Activated naive CD8-positive, alpha-beta T cell treated with anti-CD3 and anti-CD28 coated beads, Interleukin-2, amount 10 ng/mL, durations not matched to agents 7 days and 5 days (primary cell): ENCODE data around the gene GSG1L2. TPM values are rescaled to one million over a fixed set of nuclear protein-coding genes. Genes with fewer than 3 reads are reported as not detected.

ENCODE experiments used
- ATAC-seq: fragments of 150-1000 bp; cut with Tn5 transposase; one replicate; pipeline ENCODE4 v1.10.0; 2021; ENCODE audit warnings: low read depth, moderate library complexity
- POLR2A ChIA-PET: fragments of 350-600 bp; sonication (Branson Sonifier 250); formaldehyde crosslinking; loops from one replicate; lab custom pipeline; 2021; ENCODE audit warnings: antibody characterized with exemption; lab: Charles Lee
- DNase-seq: peaks from one replicate; pipeline ENCODE4 v3.0.0; 2021
- H3K27ac Mint-ChIP-seq: one replicate; pipeline ENCODE4 v1.8.0; 2022; ENCODE audit warnings: mild to moderate bottlenecking, mixed read lengths
- H3K27me3 Mint-ChIP-seq: one replicate; pipeline ENCODE4 v1.8.0; 2022; ENCODE audit warnings: mild to moderate bottlenecking, moderate library complexity, mixed read lengths
- H3K36me3 Mint-ChIP-seq: one replicate; pipeline ENCODE4 v1.8.0; 2021; ENCODE audit warnings: mild to moderate bottlenecking, mixed read lengths
- H3K4me1 Mint-ChIP-seq: one replicate; pipeline ENCODE4 v1.8.0; 2021; ENCODE audit warnings: mixed read lengths
- H3K4me3 Mint-ChIP-seq: one replicate; pipeline ENCODE4 v1.8.0; 2022; ENCODE audit warnings: mild to moderate bottlenecking, moderate library complexity, mixed read lengths
- H3K9me3 Mint-ChIP-seq: one replicate; pipeline ENCODE4 v1.8.0; 2021; ENCODE audit warnings: mixed read lengths
- total RNA-seq, 2 experiments: library from RNA; stranded (reverse); gene quantifications; one replicate each; pipeline ENCODE4 v1.2.3, GENCODE V29; 2021

The GSG1L2 gene
- total RNA-seq, 2 experiments from 2014 or later, result not detected

DNA sequence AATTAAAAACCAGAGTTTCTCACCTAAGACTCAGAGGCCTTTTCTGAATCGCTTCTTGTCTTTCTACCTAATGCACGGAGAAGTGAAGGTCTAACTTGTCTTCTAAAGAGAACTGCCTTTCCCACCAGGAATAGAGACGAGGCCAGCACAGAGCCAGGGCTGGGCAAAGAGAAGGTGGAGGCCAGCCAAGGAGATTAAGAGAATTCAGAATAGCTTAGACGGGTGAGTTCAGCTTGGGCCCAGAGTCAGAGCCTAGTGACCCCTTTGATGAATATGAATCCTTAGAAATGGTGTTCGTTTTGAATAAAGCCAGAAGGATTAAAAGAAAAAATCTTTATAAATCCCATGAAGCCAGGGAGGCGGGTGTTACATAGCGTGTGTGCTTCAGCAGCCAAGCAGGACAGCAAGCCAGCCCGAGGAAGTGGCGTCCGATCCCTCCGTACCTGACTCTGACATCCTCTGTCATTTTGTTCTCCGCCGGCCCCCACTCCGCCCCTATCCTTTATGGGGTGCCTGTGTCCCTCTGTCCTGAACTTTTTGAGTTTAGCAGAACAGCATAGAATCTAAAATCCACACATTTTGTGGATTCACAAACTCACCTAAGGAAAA is 7.4 kb downstream of the GSG1L2 start:
- no peak overlapping the region for H3K27ac Mint-ChIP-seq
- H3K9me3 Mint-ChIP-seq, result peaks cover 3% of the 10 kb centered on the region
- no peak for DNase-seq
- no peaks in the 10 kb centered on the region for H3K36me3 Mint-ChIP-seq
- H3K4me3 Mint-ChIP-seq, result no peak overlapping the region
- POLR2A ChIA-PET, result no interaction called here
- no peaks in the 10 kb centered on the region for H3K4me1 Mint-ChIP-seq
- ATAC-seq, result no peak
- no peaks in the 10 kb centered on the region for H3K27me3 Mint-ChIP-seq

GRCh38 chr17:9813166-9813565 is 8.7 kb downstream of the GSG1L2 start:
- no peak for ATAC-seq
- Mint-ChIP-seq H3K4me3 (no peak overlapping the region), H3K27me3 (no peaks in the 10 kb centered on the region), H3K36me3 (no peaks in the 10 kb centered on the region), H3K9me3 (peaks cover 3% of the 10 kb centered on the region), H3K4me1 (no peaks in the 10 kb centered on the region), H3K27ac (no peak overlapping the region)
- no peak for DNase-seq
- POLR2A ChIA-PET, result no interaction called here

- no peak for DNase-seq
- Mint-ChIP-seq H3K36me3 (no peaks in the 10 kb centered on the region), H3K27me3 (no peaks in the 10 kb centered on the region), H3K9me3 (peaks cover 3% of the 10 kb centered on the region), H3K4me1 (no peaks in the 10 kb centered on the region), H3K27ac (no peak overlapping the region), H3K4me3 (no peak overlapping the region)
- no peak for ATAC-seq
- POLR2A ChIA-PET, result no interaction called here
These were observed 10.3 kb downstream of the GSG1L2 start for GRCh38 chr17:9811537-9811936.

GRCh38 chr17:9811086-9811485 is 10.8 kb downstream of the GSG1L2 start:
- POLR2A ChIA-PET, result no interaction called here
- Mint-ChIP-seq H3K27me3 (no peaks in the 10 kb centered on the region), H3K27ac (no peak overlapping the region), H3K36me3 (no peaks in the 10 kb centered on the region), H3K4me1 (no peaks in the 10 kb centered on the region), H3K4me3 (no peak overlapping the region), H3K9me3 (peaks cover under 1% of the 10 kb centered on the region)
- no peak for DNase-seq
- ATAC-seq, result no peak

DNA sequence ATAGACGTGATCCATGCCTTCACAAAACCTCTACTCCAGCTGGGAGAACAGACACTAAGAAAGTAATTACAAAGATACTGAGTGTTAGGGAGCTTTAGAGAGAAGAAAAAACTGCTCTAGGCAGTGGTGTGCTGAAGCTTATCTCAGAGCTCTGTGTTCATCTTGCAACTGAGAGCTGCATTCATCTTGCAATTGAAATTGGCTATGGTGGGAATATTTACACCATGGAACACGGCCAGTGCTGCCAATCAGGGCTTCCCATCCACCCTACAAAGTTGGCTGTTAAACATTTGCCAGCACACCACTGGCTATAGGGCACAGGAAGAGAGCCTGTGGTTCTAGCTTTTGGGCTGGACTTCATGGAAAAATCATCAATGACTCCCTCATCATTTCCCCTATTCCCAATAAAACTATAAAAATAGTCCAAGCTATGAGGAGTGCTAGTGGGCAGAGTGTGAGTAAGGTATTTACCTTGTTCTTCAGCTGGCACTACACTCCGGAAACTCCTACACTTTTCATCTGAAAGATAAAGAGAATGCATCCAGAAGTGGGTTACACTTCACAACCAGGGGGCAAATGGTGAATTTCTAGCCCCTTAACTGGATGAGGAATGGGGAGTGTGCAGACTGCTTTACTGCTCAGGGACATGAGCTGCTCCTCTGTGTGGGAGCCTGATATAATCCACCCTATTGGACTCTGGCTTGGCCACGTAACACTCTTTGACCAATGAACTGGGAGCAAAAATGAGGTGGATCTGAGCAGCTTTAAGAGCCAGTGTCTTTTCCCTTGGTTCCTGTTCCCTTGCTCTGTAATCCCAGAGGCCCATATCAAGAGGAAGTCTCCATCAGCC is 11.6 kb downstream of the GSG1L2 start:
- Mint-ChIP-seq H3K4me3 (no peak overlapping the region), H3K36me3 (no peaks in the 10 kb centered on the region), H3K9me3 (no peaks in the 10 kb centered on the region), H3K27ac (no peak overlapping the region), H3K4me1 (no peaks in the 10 kb centered on the region), H3K27me3 (no peaks in the 10 kb centered on the region)
- ATAC-seq (no peak), DNase-seq (no peak)
- POLR2A ChIA-PET, result interaction anchor here (0.5 kb wide), 1 partner anchor 10 kb away, joined by 4 read pairs; no protein-coding TSS in a partner anchor

GRCh38 chr17:9809409-9809808 is 12.5 kb downstream of the GSG1L2 start:
- no peak for ATAC-seq
- Mint-ChIP-seq H3K4me3 (no peak overlapping the region), H3K27ac (no peak overlapping the region), H3K9me3 (no peaks in the 10 kb centered on the region), H3K36me3 (no peaks in the 10 kb centered on the region), H3K27me3 (no peaks in the 10 kb centered on the region), H3K4me1 (no peaks in the 10 kb centered on the region)
- DNase-seq, result no peak
- POLR2A ChIA-PET, result no interaction called here

DNA sequence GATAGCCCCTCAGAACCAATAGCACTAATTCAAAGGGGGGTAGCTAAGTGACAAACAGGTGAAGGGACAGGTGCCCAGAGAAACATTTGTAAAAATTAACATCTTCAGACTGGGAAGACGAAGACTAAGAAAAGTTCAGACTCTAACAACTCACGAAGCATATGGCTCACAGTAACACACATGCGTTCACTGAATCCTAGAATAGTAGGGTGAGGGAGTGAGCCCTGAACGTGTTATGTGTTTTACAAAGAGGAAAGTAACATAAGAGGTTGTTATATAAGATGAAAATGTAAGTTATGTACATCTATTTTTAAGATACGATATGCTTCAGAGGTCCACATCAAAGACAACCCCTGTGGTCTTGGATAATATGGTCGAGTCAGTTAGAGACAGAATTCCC is 15.2 kb downstream of the GSG1L2 start:
- no peak for DNase-seq
- no peaks in the 10 kb centered on the region for H3K4me1 Mint-ChIP-seq
- no peaks in the 10 kb centered on the region for H3K27me3 Mint-ChIP-seq
- no peak overlapping the region for H3K27ac Mint-ChIP-seq
- no peak overlapping the region for H3K4me3 Mint-ChIP-seq
- peaks cover 2% of the 10 kb centered on the region for H3K9me3 Mint-ChIP-seq
- POLR2A ChIA-PET, result no interaction called here
- no peak for ATAC-seq
- H3K36me3 Mint-ChIP-seq, result no peaks in the 10 kb centered on the region

DNA sequence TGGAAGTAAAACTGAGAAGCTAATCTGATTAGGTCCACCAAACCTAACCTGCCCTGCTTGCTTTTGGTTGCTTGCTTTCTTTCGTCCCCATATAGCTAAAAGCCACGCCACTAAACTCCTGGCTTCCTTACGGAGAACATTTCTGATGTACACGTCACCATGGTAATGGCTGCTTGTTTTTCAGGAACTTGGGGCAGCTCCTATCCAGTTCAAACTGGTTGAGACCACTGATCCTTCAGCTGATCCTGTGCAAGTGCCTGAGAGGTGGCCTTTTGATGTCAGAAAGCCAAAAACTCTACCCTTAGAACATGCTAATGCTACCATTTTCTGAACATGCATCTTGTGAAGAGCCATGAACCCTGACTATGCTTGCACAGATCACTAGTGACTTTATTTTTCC is 16.1 kb downstream of the GSG1L2 start:
- H3K36me3 Mint-ChIP-seq, result no peaks in the 10 kb centered on the region
- POLR2A ChIA-PET, result no interaction called here
- H3K4me3 Mint-ChIP-seq, result no peak overlapping the region
- DNase-seq (no peak), ATAC-seq (no peak)
- no peaks in the 10 kb centered on the region for H3K27me3 Mint-ChIP-seq
- H3K27ac Mint-ChIP-seq, result no peak overlapping the region
- peaks cover 2% of the 10 kb centered on the region for H3K9me3 Mint-ChIP-seq
- H3K4me1 Mint-ChIP-seq, result no peaks in the 10 kb centered on the region

DNA sequence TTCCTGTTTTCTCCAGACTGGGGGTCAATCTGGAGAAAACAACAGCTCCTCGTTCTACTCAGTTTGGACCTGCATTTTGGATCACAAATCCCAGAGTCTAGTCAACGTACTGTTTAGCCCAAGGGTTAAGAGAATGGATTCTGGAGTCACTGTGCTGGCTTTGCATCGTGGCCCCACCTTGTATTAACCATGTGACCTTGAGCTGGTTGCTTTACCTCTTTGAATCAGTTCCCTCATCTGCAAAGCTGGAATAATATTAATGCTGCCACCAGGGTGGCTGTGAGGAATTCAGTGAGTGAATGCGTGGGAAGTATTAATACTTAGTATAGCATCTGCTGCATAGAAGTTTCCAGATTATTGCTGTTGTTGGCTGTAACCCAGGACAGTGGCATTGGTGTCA is 19.2 kb downstream of the GSG1L2 start:
- Mint-ChIP-seq H3K9me3 (peaks cover 2% of the 10 kb centered on the region), H3K4me1 (no peaks in the 10 kb centered on the region), H3K27me3 (no peaks in the 10 kb centered on the region), H3K27ac (no peak overlapping the region), H3K36me3 (no peaks in the 10 kb centered on the region), H3K4me3 (no peak overlapping the region)
- no peak for ATAC-seq
- DNase-seq, result no peak
- POLR2A ChIA-PET, result no interaction called here

DNA sequence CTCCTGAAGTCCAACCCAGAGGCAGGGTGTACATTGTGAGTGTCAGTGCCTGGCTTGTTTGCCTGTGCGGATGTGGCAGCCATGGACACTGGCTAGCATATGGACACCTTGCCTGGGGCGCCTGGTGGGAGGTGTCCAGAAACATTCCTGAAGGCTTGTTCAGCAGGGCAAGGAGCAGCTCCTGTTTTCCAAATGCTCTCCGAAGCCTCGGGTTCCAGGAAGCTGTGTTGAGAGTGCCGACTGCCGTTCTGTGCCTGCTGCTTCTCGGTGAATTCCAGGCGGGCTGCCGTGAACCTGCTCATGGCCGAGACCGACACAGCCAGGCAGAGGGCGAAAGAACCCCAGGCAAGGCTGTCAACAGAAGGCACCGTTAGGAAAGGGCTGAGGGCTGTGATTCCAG is 19.6 kb downstream of the GSG1L2 start:
- Mint-ChIP-seq H3K9me3 (peaks cover 2% of the 10 kb centered on the region), H3K27me3 (no peaks in the 10 kb centered on the region), H3K4me3 (no peak overlapping the region), H3K4me1 (no peaks in the 10 kb centered on the region), H3K27ac (no peak overlapping the region), H3K36me3 (no peaks in the 10 kb centered on the region)
- ATAC-seq, result no peak
- POLR2A ChIA-PET, result no interaction called here
- no peak for DNase-seq

- H3K27ac Mint-ChIP-seq, result no peak overlapping the region
- no peak for ATAC-seq
- H3K36me3 Mint-ChIP-seq, result no peaks in the 10 kb centered on the region
- no peaks in the 10 kb centered on the region for H3K4me1 Mint-ChIP-seq
- no peak overlapping the region for H3K4me3 Mint-ChIP-seq
- H3K27me3 Mint-ChIP-seq, result no peaks in the 10 kb centered on the region
- peaks cover 2% of the 10 kb centered on the region for H3K9me3 Mint-ChIP-seq
- no peak for DNase-seq
- POLR2A ChIA-PET, result no interaction called here
These were observed 20.4 kb downstream of the GSG1L2 start for GRCh38 chr17:9801505-9801904.

- no peak for ATAC-seq
- Mint-ChIP-seq H3K36me3 (no peaks in the 10 kb centered on the region), H3K27me3 (no peaks in the 10 kb centered on the region), H3K4me3 (no peak overlapping the region), H3K27ac (no peak overlapping the region), H3K9me3 (peaks cover 2% of the 10 kb centered on the region), H3K4me1 (no peaks in the 10 kb centered on the region)
- DNase-seq, result no peak
- POLR2A ChIA-PET, result no interaction called here
These were observed 23.2 kb downstream of the GSG1L2 start for GRCh38 chr17:9798724-9799123.

DNA sequence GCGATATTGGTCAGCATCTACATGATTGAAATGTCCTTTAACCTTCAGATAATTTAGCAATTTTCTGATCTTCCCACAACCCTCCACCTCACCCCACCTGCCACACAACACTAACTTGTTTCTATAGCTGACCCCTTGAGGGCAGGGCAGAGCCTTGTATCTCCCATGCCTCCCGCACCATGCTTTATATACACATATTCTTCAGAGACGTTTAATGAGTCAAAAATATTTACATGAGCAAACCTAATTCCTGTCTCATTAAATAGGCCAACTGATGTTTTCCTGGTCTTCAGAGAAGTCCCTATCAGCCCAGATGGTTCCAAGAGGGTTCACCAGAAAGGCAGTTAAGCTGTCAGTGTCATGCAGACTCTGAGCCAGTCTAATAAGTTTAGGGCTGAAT is 23.9 kb downstream of the GSG1L2 start:
- H3K9me3 Mint-ChIP-seq, result peaks cover 2% of the 10 kb centered on the region
- no peaks in the 10 kb centered on the region for H3K27me3 Mint-ChIP-seq
- ATAC-seq, result no peak
- H3K27ac Mint-ChIP-seq, result no peak overlapping the region
- H3K36me3 Mint-ChIP-seq, result no peaks in the 10 kb centered on the region
- DNase-seq, result no peak
- no peaks in the 10 kb centered on the region for H3K4me1 Mint-ChIP-seq
- H3K4me3 Mint-ChIP-seq, result no peak overlapping the region
- POLR2A ChIA-PET, result no interaction called here

GRCh38 chr17:9792181-9792840 is 29.6 kb downstream of the GSG1L2 start:
- POLR2A ChIA-PET, result no interaction called here
- Mint-ChIP-seq H3K4me1 (no peaks in the 10 kb centered on the region), H3K27me3 (no peaks in the 10 kb centered on the region), H3K36me3 (no peaks in the 10 kb centered on the region), H3K27ac (no peak overlapping the region), H3K4me3 (no peak overlapping the region), H3K9me3 (no peaks in the 10 kb centered on the region)
- ATAC-seq (no peak), DNase-seq (no peak)
